ENCODE results near the gene FRMPD1.

The FRMPD1 gene

GRCh38 chr9:37636511-37637448, 14.0 kb upstream of the FRMPD1 start:
- no peak for DNase-seq

DNA sequence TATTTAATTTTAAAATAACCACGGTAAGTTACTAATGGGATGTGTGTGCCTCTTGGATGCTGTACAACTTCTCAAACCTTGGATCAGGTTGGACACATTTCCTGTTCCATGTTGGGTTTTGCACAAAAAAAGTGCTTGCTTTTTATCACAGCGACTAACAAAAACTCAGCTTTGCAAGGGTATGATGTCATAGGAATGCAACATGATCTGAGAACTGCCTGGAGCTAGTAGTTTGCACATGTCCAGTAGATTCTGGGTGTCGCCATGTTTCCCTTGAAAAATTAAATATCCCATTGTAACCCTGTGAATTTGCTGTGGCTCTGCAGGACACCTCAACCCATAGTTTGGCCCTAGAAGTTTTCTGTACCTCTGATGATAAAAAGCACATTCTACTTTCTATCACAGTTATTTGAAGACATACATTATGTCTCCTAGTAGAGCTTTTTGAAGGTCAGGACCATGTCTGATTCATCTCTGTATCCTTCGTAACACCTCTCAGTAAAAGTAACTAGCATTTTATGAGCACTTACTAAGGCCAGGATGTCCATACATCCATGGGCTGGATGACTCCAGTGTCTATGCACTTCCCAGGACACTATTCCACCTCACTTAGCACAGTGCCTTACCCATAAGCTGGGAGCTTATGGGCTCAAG, 11.5 kb upstream of the FRMPD1 start:
- DNase-seq, result no peak

DNA sequence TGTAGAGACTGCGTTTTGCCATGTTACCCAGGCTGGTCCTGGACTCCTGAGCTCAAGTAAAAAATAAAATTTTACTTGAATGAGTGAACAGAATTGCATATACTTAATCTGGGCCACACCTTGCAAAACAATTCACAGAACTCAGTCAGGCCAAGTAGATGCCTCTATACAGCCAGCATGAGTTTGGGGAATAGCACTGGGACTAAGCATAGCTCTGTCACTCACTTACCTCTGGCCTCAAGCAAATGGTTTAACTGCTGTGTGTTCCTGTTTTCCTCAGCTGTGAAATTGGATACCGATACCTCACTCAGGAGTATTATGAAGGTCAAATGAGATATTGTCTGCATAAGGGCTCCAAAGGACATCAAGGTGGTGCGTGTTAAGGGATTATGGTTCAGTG, 10.9 kb upstream of the FRMPD1 start:
- no peak for DNase-seq

DNA sequence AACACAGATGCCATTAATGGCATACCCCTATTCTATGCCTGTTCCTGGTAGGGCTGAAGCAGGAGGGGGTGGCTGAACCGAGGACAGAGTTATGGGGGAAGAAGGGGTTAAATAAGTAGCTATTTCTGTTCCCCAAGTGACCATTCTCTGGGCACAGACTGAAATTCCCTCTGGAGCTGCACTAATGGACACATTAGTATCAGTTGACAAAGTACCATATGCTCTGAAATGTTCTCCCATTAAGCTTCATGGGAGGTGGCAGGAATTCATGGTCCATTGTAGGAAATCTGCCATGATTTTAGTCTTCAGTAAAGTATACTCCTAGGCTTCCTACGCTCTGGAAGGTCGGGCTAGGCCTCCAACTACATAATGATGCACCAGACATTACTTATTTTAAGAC, 10.5 kb upstream of the FRMPD1 start:
- DNase-seq, result no peak

DNA sequence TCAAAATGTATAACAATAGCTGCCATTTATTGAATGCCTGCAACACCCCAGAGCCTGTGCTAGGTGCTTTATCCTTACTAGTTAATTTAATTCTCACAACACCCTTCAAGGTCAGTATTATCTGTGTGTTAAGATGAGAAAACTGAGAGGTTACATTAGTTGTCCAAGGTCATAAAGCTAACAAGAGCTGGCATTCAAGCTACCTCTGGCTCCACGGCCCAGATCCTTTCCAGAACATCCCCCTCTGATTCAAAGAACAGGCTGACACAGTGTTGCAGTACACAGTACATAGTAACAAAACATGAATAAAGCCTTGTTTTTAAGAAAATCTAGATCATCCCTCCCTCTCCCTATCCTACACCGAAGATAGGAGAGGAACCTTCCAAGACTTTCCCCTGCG, 9.4 kb upstream of the FRMPD1 start:
- no peak for DNase-seq

GRCh38 chr9:37643214-37643613, 7.5 kb upstream of the FRMPD1 start:
- no peak for DNase-seq

GRCh38 chr9:37645903-37646506, 4.7 kb upstream of the FRMPD1 start:
- no peak for DNase-seq

DNA sequence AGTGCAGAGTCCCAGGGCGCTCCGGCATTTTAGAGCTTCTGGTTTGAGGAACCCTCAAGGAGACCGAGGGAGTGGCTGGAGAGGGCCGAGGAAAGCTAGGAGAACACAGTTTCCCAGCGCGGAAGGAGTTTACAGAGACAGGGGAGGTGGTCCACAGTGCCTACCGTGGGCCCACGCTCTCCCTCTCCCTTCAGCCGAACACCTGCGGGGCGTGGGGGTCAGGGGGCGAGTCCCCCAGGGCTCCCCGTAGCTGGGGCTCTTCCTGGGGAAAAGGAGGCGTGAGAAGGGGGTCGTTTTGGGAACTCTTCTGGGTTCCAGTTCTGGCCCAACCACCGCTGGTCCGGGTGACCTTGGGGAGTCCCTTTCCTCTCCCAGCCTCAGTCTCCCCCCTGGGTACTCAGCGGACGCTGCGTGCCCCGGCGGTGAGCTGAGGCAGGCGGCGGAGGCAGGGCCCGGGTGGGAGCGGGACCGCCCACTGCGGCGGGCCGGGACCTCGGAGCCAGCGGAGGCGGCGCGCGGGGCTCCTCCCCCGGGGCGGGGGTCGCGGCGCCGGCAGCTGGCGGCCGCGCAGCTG, 368 bp upstream of the FRMPD1 start:
- no peak for DNase-seq

GRCh38 chr9:37652261-37652660, 1.5 kb downstream of the FRMPD1 start:
- DNase-seq, result no peak

DNA sequence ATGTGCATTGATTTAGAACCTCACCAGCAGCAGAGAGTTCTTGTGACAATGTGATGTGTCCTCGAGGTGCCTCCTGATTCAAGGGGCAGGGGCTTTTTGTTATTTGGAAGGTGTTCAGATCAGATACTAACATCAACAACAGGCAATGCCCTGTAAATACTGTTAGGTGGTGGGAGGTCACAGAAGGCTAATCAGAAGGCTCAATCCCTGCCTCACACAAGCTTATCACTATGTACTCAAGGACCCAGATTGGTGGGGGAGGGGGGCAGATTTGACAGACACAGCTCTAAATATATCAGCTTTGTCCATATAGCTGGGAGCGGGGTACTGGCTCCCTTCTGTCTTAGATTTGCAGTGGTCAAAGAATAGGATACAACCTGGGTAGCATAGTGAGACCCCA, 2.6 kb downstream of the FRMPD1 start:
- DNase-seq, result no peak

DNA sequence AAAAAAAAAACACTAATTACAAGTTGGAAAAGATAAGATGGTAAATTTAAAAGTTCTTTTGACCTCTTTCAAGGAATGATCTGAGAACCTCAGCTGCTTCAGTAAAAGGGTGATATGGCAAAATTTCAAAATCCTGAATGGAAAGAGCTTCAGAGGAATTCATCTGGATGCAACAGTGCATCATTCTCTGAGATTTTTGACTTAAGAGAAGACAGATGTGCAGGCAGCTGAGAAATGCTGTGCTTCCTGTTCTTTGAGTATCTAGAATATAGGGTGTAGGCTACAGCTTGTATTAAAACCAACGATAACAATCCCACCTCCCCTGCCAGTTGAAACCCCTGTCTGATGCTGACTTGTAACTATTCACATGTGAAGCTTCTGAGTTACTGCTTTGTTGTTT, 6.2 kb downstream of the FRMPD1 start:
- DNase-seq, result no peak

- DNase-seq, result no peak
These were observed 9.9 kb downstream of the FRMPD1 start for GRCh38 chr9:37660691-37661090.

DNA sequence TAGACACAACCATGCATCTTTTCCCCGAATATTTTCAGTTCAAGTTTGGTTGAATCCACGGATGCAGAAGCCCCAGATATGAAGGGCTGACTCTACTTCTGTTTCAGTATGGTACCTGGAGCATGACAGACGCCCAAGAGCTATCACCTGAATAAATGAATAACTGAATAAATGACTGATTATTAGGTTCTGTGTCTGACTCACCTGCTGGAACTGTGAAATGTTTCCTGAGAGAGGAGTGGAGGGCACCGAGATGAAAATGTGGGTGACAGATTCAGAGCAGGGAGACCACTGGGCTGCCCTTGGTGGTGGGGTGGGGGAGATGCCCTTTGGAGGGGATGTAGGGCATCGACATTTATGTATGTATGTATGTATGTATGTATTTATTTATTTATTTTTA, 13.2 kb downstream of the FRMPD1 start:
- DNase-seq, result no peak

DNA sequence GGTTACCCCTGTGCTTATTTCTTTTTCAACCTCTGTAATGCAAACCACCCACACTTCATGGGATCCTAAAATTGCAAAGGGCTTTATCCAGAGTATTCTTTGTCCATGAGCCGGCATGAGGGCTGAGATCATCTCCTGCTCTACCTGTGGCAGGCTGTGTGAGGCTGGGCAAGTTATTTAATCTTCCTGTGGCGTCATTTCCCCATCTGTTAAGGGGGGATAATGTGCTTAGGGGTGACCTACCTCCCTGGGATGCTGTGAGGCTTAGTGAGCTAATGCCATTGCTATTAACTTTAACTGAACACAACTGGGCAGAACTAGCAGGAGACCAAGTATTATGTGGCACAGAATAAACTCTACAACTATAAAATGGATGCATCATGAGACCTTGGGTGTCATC, 17.0 kb downstream of the FRMPD1 start:
- DNase-seq, result no peak

DNA sequence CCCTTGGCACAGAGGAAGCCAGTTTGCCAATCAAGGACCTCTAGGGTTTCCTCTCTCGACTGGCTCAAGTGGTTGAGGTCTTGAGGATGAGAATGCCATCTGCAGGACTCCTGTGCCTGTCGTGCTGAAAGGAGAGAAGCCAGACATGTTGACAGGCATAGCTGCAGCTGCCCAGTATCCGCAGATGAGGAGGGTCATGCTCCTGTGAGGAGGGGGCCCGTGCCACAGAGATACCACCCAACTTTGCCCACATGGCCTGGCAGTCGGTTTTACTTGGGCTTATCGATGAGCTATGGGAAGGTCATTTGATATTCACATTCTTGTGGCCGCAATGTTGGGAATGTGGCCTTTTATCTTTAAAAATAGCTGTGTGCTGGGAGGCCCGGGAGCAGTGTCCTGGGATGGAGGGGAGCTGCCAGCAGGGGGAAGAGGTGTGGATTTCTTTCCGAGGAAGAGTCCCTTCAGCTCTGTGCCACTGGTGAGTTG, 17.4 kb downstream of the FRMPD1 start:
- no peak for DNase-seq

- no peak for DNase-seq
These were observed 18.5 kb downstream of the FRMPD1 start for GRCh38 chr9:37669232-37669631.

DNA sequence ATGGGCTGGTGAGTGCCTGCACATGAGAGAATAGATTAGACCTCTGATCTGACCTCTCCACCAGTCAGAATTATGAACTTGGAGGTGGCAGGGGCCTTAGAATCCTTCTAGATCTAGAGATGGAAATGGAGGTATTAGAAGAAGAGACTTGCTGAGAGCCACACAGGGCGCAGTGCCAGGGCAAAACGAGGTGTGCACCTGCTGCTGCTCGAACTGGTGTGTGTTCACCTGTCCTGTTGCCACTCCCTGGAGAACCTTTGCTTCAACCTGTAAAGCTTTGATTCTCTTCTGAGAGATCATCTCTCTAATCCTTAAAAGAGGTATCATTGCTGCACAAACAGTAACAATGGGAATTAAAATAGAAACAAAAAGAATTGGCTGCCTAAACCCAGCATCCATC, 24.9 kb downstream of the FRMPD1 start:
- DNase-seq, result no peak

DNA sequence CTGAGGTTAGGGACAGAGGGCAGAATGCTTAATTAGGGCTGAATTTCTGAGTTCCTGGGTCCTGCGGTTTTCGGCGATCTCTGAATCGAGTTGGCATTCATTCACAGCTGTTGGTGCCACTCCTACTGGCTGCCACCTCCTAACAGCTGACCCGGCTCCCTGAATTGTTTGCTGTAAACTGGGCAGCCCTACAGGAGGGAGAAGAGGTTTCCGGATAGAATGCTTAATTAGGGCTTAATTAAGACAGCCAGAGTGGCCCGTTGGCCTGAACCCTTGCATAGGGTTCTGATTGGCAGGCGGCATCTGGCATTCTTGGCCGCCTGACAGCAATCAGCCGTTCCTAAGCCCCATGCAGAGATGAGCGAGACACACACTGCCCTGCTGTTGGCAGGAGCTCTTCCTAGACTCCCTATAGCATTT, 25.7 kb downstream of the FRMPD1 start:
- no peak for DNase-seq

- DNase-seq, result no peak
These were observed 26.7 kb downstream of the FRMPD1 start for GRCh38 chr9:37677435-37677834.

DNA sequence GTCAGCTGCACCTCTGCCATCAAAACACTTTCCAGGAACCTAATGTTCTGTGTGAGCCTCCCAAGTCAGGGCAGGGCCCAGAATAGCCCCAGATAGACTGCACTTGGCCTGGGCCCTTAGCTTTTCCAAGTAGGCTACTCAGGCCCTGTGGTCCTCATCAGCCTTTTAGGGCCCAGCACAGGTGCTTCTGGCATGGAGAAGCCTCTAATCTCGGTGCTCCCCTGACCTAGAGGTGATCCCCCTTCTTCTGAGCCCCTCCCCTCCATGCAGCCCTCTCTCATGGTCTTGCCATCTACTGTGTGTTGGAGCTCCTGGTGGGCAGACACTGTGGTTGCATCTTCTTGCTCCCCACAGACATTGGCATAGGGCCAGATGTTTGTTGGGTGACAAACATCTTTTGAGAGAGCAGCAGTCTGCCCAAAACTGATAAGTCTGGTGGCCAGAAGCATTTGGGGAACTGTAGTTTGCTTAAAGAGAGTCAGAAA, 28.1 kb downstream of the FRMPD1 start:
- no peak for DNase-seq

- DNase-seq, result no peak
These were observed 29.1 kb downstream of the FRMPD1 start for GRCh38 chr9:37679649-37680402.

DNA sequence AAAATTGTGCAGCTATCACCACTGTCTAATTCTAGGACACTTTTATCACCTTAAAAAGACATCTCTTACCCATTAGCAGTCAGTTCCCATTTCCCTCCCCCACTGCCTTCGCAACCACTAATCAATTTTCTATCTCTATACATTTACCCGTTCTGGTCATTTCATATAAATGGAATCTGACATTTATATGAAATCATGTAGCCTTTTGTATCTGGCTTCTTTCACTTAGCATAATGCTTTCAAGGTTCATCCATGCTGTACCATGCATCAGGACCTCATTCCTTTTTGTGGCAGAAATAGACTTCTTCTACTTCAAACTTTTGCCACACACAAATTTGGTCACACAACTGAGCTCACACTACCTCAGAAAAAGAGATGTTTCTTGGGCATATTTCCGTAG, 32.2 kb downstream of the FRMPD1 start:
- DNase-seq, result no peak

Measured in NCI-H526 (cell line).